LNCAP (cell line): Measurements from ENCODE around the gene ANO6.

ENCODE experiments used
- CTCF ChIP-seq: fragments of 450-650 bp; IDR thresholded peaks from 2 replicates; pipeline ENCODE4 v1.5.1; 2017; ENCODE audit warnings: mild to moderate bottlenecking

ANO6 gene

GRCh38 chr12:45427042-45427441 is 211.1 kb downstream of the ANO6 start:
- TF ChIP-seq CTCF: no peak

DNA sequence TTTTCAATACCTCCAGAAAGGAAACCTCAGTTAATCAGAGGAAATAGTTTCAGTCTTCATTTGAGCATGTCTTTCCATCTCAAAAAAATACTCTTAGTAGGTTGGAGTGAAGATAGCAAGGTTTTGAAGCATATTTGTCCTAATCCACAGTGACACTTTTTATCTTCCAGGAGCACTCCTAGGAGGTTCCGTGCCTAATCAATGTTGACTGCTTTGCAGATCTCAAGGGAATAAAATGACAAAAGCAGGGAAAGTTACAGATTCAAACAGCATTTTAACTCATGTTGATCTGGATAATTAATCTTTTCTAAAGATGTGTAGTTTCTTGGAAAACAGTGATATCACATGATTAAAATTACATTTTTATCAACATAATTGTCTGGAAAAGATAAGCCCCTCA is 213.9 kb downstream of the ANO6 start:
- no peak for TF ChIP-seq CTCF

GRCh38 chr12:45431126-45431525 is 215.2 kb downstream of the ANO6 start:
- TF ChIP-seq CTCF: no peak

DNA sequence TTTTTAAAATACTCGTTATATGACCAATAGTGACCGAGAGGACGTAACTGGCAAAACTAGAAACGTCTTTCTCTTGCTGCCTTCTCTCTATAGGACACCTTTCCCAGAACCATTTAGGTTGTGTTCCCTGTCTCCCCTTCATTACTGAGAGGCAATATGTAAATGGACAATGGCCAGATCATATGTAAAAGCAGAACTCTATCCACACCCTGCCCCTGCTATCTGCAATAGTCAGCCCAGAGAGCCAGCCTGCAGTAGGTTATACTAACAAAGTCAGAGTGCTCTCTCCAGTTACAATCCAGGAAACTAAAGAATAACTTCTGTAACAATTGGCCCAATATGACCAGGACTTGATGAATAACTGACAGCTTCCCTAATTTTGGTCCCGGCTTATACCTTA is 216.8 kb downstream of the ANO6 start:
- no peak for TF ChIP-seq CTCF

- no peak for TF ChIP-seq CTCF
Measured at GRCh38 chr12:45433441-45433868, 217.6 kb downstream of the ANO6 start.

GRCh38 chr12:45434094-45434493 is 218.2 kb downstream of the ANO6 start:
- no peak for TF ChIP-seq CTCF

GRCh38 chr12:45435945-45436710 is 220.2 kb downstream of the ANO6 start:
- TF ChIP-seq CTCF: no peak

- TF ChIP-seq CTCF: no peak
Measured at GRCh38 chr12:45439039-45439438, 223.1 kb downstream of the ANO6 start.
